Globus pallidus (tissue), 1 donor: Measurements from ENCODE around the gene PPM1J.

Experiments
- DNase-seq: peaks from one replicate; pipeline ENCODE4 v3.0.0-alpha.2; 2015; ENCODE audit warnings: low spot score

PPM1J gene

GRCh38 chr1:112687361-112687760 lies 27.8 kb downstream of the PPM1J start:
- DNase-seq, result no peak

- no peak for DNase-seq
Observed at GRCh38 chr1:112686835-112687234, 28.3 kb downstream of the PPM1J start.

GRCh38 chr1:112686417-112686816 lies 28.7 kb downstream of the PPM1J start:
- DNase-seq, result no peak

- no peak for DNase-seq
Observed at GRCh38 chr1:112685913-112686312, 29.2 kb downstream of the PPM1J start.

- no peak for DNase-seq
Observed at GRCh38 chr1:112678605-112679004, 36.5 kb downstream of the PPM1J start.

GRCh38 chr1:112677501-112677900 lies 37.6 kb downstream of the PPM1J start:
- DNase-seq, result no peak

- DNase-seq, result no peak
Observed at GRCh38 chr1:112676543-112676942, 38.6 kb downstream of the PPM1J start.

GRCh38 chr1:112675728-112676381 lies 39.3 kb downstream of the PPM1J start:
- no peak for DNase-seq

- peak; percentile 62 for DNase-seq
Observed at GRCh38 chr1:112674986-112675727, 40.0 kb downstream of the PPM1J start.

- peak; percentile 38 for DNase-seq
Observed at GRCh38 chr1:112674440-112674985, 40.6 kb downstream of the PPM1J start, which contains the start of gene MOV10. TSS of gene MOV10 (plus strand) at chr1:112674659. CDS start at chr1:112674913, 254 bp downstream.

GRCh38 chr1:112673592-112674439 lies 41.3 kb downstream of the PPM1J start:
- peak; percentile 52 for DNase-seq

GRCh38 chr1:112672842-112673241 lies 42.3 kb downstream of the PPM1J start:
- no peak for DNase-seq

- DNase-seq, result no peak
Observed at GRCh38 chr1:112672009-112672408, 43.1 kb downstream of the PPM1J start.

GRCh38 chr1:112666946-112667345 lies 48.2 kb downstream of the PPM1J start:
- no peak for DNase-seq

- no peak for DNase-seq
Observed at GRCh38 chr1:112665857-112666256, 49.3 kb downstream of the PPM1J start.
